ENCODE results near the gene FJX1.

FJX1 gene

DNA sequence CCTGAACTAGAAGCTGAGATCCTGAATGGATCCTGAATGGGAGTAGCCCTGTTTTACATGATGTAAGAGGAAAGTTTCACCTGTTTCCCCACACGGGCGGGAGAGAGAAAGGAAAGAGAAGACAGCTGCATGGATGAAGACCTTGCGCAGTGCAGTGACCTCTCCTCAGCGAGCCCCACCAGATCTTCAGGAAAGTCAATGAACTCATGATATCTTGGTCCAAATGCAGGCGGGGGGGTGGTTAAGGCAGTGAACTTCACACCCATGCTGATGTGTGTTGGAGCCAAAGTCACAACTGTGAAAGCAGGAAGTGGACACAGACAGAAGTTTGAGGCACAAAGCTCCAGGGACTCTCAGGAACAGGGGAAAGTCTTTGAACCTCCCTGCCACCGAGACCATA is 8.6 kb upstream of the FJX1 start:
- no peak for DNase-seq

DNA sequence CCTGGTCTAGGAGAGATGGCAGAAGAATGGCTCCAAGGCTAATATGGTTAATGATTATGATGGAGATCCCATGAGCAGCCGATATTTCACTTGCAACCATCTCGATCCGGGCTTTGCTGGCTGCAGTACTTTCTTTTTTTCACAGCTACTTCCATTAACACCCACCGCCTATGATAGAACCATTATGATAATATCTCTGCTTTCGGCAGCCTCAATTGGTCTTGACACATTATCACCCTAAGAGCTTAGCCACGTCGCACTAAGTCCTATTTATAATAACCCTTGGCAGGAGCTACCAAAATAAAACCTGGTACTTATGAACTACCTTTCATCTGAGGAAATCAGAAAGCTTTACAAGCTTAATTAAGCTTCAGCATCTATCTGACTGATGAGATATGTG is 7.6 kb upstream of the FJX1 start:
- no peak for DNase-seq

DNA sequence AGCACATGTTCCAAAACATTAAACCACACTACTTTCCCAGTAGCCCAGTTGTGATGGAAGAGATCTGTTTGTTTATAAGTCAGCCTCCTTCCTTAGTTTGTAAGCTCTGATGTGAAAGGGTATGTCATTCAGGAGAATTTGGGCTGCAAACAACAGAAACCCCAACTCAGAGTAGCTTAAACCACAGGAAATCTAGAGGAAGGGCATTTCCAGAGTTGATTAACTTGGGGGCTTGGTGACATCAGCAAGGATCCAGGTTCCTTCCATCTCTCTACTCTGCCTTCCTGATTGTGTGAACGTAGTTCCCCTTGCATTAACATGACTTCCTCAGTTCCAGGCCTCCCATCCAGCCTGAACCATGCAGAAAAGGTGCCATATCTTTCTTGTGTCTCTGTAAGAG is 6.5 kb upstream of the FJX1 start:
- no peak for DNase-seq

DNA sequence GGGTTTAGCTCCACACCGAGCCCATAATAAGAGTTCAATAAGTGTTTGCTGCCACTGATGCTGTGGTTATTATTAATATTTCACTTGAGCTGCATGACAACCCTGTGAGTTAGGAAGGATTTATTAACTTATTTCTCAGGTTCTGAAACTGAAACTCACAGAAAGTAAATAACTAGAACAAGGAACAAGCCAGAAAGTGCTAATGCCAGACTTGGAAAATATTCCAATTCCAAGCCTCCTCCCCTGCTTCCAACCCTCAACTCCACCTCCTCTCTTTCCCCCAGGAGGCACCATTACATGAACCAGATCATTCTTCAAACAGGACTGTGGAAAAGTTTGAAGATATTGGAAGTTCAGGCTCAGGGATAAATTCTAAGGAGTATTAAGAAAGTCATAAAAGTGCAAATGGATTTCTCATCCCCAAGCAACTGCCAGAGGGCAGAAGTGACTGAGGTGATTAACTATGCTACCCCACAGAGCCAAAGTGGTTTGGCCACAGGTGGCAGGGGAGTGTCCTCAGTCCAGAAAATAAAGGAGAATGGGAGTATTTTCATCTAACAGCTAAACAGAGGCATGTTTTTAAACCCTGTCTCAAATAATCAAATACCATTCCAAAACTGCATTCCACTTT is 3.2 kb upstream of the FJX1 start:
- no peak for DNase-seq

DNA sequence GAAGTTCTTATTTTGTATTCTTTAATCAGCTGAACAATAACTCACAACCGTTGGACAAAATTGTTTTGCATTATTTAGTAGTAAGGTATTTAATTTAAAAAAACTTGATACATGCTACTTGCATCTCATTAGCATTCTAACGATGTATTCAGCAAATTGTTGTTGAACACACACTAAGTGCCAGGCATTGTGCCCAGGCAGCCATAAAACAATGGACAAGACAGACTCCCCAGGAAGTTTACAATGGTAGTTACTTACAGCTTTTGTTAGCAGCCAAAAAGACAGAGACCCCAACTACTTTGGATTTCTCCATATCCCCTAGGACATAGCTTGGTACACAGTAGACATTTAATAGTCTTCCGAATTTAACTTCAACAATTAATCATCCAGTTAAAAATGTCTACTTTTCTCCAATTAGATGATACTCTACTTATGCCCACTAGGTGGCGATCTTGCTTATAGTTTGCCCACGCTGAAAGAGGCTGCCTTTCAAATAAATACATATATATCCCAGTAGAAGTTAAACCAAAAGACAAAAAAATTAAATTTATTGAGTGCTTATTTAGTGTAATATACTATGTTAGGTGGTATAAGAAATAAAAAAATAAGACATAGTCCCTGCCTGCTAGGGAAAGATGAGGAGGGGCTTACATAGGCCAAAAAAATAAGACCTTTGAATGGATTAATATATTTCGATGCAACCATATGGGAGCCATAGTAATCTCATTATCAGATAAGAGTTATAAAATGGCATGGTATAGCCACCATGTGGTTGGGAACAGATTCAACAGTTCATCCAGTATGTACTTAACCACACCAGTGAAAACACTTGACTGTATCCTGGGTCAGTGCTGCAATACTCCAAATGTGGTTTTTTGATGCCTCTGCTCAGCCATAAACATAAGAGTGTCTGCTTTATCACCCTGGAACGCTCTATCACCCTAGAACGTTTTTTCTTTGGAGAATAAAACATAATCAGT is 2.0 kb upstream of the FJX1 start:
- peak; percentile 47 for DNase-seq

DNA sequence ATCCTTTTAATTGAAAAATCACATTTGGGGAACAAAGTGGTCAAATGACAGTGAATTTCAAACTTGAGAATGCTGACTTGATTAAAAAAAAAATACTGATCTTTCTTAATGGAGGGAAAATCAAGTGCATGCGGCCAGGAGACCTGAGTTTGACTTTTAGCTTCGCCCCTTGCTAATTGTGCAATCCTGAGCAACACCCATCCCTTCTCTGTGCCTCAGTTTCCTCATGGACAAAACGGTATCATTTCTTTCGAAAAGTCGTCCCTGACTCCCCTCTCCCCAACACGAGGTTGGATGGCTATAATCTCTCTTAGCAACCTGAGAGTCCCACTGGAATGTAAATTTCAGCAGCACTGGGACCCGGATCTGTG is 959 bp upstream of the FJX1 start:
- no peak for DNase-seq

DNA sequence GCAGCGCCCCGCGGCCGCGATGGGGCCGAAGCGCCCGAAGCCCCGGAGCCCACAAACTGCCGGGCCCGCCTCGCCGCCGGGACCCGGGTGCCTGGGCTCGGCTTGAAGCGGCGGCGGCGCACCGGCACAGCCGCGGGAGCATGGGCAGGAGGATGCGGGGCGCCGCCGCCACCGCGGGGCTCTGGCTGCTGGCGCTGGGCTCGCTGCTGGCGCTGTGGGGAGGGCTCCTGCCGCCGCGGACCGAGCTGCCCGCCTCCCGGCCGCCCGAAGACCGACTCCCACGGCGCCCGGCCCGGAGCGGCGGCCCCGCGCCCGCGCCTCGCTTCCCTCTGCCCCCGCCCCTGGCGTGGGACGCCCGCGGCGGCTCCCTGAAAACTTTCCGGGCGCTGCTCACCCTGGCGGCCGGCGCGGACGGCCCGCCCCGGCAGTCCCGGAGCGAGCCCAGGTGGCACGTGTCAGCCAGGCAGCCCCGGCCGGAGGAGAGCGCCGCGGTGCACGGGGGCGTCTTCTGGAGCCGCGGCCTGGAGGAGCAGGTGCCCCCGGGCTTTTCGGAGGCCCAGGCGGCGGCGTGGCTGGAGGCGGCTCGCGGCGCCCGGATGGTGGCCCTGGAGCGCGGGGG is 346 bp downstream of the FJX1 start:
- peak; percentile 37 for DNase-seq

DNA sequence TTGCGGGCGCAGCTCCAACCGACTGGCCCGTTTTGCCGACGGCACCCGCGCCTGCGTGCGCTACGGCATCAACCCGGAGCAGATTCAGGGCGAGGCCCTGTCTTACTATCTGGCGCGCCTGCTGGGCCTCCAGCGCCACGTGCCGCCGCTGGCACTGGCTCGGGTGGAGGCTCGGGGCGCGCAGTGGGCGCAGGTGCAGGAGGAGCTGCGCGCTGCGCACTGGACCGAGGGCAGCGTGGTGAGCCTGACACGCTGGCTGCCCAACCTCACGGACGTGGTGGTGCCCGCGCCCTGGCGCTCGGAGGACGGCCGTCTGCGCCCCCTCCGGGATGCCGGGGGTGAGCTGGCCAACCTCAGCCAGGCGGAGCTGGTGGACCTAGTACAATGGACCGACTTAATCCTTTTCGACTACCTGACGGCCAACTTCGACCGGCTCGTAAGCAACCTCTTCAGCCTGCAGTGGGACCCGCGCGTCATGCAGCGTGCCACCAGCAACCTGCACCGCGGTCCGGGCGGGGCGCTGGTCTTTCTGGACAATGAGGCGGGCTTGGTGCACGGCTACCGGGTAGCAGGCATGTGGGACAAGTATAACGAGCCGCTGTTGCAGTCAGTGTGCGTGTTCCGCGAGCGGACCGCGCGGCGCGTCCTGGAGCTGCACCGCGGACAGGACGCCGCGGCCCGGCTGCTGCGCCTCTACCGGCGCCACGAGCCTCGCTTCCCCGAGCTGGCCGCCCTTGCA is 1.0 kb downstream of the FJX1 start:
- peak; percentile 40 for DNase-seq

DNA sequence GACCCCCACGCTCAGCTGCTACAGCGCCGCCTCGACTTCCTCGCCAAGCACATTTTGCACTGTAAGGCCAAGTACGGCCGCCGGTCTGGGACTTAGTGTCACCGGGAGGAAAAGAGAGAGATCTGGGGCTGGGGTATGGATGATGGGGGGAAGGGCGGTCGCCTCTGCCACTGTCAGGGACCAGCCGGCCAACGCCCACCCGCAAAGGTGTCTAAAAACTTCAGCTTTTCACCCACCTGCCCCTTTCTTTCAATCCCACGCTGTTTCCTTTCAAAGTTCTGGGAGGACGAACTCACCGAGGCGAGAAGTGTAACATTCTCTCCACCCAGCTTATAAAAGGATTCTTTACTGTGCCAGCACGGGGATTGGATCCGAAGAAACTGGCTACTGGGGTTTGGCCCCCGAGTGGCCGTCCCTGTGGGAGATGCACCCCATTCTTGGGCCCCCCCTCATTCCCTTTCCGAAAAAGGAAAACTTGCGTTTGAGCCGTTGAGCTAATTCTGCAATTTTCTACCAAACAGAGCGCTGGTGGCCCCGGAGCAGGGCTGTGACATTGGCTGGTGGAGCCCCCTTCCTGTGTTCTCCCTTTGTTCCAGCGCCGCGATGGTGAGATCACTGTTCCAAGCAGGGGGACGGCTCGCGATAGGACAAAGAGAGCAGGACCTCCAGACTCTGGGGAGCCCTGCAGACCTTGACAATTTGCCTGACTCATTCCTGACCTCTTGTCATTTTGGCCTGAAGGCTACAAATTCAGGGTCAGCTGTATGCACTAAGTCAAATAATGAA is 1.8 kb downstream of the FJX1 start:
- no peak for DNase-seq

DNA sequence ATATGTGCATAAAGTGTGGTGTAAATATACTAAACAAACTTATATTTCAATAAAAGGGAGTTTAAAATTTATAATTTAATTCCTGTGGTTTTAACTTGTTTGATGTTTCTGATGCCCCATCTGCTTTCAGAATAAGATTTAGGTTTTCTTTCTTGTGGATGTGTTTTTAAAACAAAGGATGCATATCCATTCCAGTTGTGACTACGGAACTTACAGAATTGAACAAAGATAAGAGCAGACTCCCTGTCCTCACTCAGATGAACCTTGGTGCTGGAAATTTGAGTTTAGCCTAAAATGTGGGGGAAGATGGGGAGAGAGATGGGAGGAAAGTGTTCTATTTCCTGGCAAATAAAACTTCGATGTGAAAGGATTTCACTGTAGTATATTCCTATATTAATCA is 2.5 kb downstream of the FJX1 start:
- DNase-seq, result no peak

DNA sequence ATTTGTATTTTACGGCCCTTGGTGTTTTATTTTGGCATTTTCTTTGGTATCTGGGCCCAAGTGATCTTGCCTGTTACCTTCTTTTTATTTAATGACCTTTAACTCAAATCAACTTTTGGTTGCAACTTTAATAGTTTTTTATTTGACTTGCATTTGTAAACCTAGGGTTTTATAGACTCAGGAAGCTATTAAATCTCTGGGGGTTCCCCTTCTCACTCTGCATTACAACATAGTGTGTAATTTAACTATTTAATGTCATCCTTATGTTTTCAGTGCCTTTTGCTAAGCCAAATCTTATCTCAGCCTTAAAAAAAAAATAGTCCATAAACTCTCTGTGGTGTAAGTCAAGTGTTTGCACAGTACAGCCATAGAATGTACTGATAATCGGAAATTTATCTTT is 3.4 kb downstream of the FJX1 start:
- no peak for DNase-seq

DNA sequence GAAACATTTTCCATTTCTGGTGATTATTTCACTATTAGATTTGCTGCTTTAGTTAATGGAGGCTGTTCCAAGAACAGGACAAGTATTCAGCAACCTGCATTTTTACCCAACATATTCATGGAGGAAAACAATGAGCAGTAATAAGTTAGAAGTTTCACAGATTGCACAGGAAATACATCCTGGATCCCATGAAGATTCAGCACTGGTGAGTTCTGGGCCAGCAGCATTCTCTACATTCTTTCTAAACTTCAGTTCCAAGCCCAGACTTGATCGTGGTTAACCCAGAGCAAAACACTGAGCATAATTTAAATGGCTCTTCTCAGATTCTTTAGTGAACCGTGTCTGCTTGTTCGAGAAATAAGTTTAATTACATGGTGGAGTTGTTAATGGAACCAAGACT is 3.8 kb downstream of the FJX1 start:
- no peak for DNase-seq

DNA sequence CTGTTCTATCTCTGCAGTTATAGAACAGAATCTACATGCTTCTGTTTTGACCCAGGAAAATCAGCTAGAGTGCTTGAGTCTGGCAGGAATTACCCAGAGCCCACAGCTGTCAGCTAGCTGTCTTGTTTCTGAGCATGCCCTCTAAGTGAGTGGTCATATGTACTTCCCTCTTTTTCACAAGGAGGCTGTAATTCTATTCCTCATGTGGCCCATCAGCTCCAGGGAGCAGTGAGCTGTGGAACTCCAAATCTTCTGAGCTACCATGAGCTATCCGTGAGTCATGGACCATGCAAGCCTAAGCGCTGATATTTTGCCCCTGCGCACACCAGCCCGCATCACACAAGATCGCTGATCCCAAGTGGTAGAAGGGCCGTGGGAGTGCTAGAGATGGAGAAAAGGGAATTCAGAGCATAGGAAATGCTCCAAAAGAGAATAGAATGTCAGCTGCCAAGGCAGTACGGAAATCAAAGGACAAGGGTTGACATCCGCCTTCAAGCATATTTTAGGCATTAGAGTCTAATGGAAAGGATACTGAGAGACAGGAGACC is 5.4 kb downstream of the FJX1 start:
- DNase-seq, result no peak

DNA sequence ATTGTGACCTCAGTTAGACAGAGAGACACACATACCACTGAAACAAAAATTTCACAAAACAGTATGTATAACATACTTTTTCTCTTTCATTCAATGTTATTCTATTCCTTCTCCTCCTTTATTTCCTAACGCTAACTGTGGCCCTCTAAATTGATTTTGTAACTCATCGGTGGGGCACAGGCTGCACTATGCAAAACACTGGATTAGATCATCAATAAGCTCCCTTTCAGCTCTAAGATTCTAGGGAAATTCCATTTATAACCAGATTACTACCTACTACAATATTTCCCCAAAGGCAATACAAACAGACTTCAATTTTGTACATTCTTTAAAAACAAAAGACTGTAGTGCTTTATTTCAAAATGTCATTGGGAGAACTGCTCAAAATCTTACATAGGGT is 6.1 kb downstream of the FJX1 start:
- DNase-seq, result no peak

DNA sequence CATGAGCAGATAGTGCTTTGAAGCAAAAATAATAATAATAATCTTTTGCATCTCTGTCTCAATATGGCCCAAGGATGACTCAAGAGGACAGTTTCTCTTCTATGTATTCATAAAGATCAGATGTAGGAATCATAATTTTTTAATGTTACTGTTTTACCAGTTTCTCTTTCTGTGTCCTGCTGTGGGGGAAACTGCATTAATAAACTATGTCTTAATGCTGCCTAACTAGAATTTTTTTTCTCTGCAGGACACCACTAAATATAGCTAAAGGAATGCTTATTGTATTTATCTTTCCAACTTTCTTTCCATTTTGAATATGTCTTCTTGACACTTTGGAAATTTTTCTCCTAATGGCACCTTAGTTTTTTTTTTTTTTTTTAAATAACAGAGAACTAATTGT is 6.5 kb downstream of the FJX1 start:
- DNase-seq, result no peak

DNA sequence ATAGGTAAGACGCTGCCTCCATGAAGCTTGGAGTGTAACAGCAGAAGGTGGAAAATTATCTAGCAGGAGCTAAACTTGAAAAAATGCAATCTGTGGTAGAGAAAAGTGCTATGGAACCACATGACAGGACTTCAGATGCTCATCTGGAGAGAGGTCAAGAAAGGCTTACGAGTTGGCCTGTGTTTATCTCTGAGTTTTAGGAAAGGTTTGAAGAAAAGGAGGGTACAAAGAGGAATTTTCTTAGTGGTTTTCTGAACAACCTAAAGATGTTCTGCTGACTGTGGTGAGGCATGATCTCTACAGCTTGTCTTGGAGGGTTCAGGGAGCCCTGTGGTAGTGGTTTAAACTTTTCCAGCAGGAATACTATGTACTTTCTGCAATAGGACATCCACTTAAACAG is 8.2 kb downstream of the FJX1 start:
- DNase-seq, result no peak

DNA sequence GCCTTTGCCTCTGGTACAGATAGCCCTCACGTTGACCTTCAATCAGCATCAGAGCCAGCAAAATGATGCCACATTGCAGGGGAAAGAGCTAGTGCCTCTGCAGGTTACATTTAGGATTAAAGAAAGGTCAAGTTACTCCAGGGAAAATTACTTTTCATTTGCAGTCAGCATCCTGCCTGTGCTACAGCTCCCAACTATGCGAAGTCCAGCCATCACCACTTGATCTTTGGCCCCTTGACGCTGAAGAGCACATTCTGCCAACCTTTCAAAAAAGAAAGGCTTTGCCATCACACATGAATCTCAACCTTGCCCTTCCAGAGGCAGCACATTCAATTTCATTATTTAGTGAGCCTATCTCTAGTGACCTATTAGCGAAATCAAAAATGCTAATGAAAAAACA is 11.3 kb downstream of the FJX1 start:
- DNase-seq, result no peak

DNA sequence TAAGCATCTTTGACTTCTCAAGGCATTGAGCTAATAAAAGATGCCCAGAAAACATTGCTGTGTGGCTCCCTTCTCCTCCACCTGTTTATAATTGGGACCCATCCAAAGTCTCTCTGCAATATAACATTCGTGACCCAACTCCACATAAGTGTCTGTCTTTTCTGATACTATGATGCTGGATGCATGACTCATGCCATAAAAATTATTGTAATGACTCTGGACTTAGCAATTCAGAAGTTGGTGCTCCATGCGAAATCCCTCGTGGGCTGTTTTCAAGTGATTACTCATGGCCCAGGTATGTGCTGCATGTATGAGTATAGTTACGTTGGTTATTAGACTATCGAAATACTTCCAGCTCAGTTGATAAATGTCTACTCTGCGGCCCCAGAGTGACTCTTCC is 11.7 kb downstream of the FJX1 start:
- DNase-seq, result no peak

DNA sequence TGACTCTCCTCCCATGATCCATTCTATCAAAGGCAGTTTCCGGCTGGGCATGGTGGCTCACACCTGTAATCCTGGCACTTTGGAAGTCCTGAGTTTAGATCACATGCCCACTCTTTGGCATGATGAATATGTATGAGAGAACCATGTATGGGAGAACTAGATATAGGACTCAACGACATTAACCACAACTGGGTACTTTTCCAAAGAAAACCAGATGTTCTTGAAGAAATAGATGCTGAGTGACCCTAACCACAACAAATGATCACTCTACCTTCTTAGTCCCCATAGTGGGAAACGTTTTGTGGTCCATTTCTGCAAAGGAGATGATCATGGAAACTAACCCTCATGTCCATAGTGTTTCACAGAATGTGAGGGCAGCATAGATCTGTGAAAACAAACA is 13.6 kb downstream of the FJX1 start:
- DNase-seq, result no peak

DNA sequence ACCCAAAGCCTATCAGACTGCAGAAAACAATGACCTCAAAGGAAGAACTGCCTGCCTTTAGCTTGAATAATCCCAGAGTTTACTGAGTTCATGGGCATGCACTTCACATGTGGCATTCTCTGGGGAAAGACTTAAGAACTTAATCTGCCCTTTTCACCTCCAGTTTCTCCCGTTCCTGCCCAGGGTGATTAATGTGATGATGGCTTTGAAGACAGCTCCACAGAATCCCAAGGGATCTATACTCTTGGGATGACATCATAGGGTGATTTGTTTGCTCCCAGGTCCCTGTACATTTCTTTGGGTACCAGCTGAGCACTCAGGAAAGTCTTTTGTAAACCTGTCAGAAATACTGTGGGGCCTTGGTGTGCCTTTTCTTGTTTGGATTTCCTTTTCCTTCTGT is 14.0 kb downstream of the FJX1 start:
- DNase-seq, result no peak

DNA sequence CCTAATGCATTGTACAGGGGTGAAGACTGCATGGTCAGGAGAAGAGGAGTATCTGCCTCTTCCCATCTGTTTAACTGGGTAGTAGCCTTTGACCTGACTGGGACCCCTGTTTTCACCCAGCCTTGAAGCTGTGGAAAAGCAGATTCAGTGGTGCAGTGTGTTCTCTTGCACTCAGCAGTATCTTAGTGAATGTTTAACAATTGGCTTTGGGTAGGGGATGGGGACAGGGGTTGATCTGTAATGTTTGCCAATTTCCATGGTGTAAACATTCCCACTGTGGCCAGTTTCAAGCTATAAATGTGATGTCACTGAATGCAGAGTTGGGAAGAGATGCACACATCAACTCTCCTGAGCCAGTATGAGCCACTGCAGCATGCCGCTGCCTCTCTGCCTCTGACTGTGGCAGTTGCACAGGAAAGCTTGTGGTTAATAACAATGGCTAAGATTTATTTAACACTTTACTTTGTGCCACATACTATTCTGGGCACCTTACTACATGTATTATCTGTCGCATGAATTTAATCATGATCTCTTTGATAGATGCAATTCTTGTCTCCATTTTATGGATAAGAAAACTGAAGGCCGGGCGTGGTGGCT is 15.7 kb downstream of the FJX1 start:
- no peak for DNase-seq

DNA sequence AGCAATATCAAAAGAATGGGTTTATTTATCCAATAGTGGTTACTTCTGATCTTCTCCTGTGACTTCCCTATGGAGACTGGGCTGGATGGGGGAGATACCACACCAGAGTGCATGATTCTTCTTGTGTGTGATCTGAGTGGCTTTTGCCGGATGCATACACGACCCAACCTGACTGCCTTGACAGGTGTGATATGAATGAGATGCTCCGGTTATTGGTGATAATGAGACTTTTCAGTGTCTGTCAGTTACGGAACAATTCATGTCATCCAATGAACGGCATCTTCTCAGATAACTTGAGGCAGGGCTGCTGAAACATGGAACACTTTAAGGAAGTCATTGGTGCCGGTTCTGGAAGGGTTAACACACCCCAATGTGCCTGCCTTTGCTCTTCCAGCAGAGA is 17.7 kb downstream of the FJX1 start:
- no peak for DNase-seq

All from activated CD4-positive, alpha-beta T cell treated with anti-CD3 and anti-CD28 coated beads, Interleukin-2, Interleukin-6, amounts not matched to agents 100 ng/mL and 50 ng/mL, durations not matched to agents 16 hours and 8 hours (primary cell).